NCI-H1436 treated with DMSO at 0.1 percent for 48 hours (cell line): ENCODE data around the gene PSG5.
"Not testable (repeated sequence)": the region's sequence is repeated elsewhere in the genome, so short reads cannot be mapped to it uniquely, and the experiment has no call there.

Experiments used
- DNase-seq: peaks from one replicate; lab custom pipeline; 2025; lab: John Stamatoyannopoulos, UW

Gene PSG5

GRCh38 chr19:43181869-43182771 is 4.2 kb downstream of the PSG5 start:
- not testable (repeated sequence) for DNase-seq

DNA sequence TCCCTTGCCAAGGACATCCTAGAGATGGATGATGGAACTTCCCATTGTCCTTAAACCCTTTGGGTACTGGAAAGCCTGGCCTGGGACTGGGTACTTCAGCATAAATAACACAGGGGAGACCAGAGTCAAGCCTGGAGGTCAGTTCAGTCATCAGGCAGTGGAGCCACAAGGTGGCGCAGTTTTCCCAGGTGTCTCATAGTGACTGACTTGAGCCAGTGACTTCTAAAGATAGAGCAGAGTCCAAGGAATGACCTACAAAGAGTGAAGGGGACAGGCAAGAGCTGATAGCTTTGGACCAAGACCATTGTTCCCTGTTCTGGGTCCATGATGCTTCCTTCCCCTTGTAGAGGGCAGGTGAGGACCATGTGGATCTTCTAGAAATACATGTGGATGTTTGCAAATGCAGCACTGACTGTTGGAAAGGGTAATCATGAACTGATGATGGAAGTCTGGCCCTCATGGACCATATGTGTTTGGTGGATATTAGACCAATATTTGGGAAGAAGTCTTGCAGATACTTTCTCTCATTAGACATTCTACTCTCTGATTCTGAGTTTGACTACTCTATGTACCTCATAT is 6.7 kb downstream of the PSG5 start:
- DNase-seq: not testable (repeated sequence)

DNA sequence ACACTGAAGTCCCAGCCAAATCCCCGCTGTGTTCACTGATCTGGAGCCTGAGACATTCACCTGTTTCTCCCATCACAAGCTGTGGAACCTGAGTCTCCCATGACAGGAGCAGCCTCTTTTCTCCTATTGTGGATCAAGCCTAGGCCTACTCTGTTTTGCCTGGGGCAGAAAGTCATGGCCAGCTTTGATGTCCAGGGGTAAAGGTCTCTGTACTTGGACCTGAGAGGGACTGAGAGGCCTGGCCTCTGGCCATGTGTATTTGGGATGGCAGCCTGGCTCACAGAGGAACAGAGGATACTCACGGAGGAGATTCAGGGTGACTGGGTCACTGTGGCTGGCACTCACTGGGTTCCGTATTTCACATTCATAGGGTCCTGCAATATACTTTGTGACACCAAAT is 7.8 kb downstream of the PSG5 start:
- not testable (repeated sequence) for DNase-seq

GRCh38 chr19:43165906-43166305 is 20.4 kb downstream of the PSG5 start:
- not testable (repeated sequence) for DNase-seq

DNA sequence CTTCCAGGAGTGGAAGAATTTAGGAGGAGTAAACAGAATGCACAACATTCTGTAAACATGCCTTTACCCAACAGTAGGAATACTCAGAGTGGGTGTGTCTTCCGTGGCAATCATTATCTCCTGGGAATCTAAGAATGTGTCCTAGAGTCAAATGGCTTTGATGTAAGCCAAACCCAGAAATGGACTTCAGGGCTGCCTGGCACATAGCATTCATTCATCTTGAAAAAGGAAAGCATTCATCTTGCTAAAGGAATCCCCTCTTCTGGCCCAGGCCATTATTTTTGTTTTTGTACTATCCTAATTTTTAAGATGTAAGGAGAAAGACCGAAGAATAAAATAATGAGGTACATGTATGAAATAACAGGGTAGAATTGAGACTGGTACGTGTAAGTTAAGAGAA is 23.2 kb downstream of the PSG5 start:
- not testable (repeated sequence) for DNase-seq

GRCh38 chr19:43162261-43162660 is 24.1 kb downstream of the PSG5 start:
- not testable (repeated sequence) for DNase-seq

- DNase-seq: no peak
These were observed 34.1 kb downstream of the PSG5 start for GRCh38 chr19:43152214-43152613.

- DNase-seq: not testable (repeated sequence)
These were observed 36.5 kb downstream of the PSG5 start for GRCh38 chr19:43149788-43150187.

- DNase-seq: no peak
These were observed 38.1 kb downstream of the PSG5 start for GRCh38 chr19:43148233-43148632.

DNA sequence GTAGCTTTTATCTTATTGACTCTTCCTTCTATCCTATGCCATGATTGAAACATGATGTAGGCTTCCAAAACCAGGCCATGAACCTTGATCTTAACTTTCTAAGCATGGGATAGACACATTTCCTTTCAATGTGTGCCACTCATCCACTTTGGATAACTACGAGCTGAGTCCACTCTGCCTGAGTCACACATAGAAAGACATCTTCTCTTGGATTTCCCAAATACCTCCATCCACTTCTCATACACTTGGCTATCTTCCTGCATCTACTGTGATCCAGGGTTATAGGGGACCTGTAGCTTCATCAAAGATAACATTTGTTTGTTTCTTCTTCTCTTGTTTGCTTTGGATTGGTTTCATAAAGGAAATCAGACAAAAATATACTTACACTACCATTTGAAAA is 44.6 kb downstream of the PSG5 start:
- not testable (repeated sequence) for DNase-seq

DNA sequence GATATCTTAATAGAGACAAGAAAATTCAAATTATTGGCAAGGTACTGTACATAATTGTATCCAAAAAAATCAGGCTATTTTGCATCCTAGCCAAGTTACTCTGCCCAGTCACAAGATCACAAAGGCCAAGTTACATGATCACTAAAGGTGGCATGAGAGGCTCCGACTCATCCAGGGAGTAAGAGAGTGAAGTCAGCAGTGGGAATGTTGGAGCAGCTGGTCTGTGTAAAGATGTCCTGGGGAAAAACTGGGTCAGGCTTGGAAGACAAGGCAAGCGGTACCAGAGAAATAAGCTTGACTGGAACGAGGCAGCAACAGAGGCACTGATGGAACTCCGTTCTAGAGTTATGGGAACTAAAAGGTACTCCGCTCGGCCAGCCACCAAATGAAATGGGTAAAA is 53.6 kb downstream of the PSG5 start:
- DNase-seq: no peak

DNA sequence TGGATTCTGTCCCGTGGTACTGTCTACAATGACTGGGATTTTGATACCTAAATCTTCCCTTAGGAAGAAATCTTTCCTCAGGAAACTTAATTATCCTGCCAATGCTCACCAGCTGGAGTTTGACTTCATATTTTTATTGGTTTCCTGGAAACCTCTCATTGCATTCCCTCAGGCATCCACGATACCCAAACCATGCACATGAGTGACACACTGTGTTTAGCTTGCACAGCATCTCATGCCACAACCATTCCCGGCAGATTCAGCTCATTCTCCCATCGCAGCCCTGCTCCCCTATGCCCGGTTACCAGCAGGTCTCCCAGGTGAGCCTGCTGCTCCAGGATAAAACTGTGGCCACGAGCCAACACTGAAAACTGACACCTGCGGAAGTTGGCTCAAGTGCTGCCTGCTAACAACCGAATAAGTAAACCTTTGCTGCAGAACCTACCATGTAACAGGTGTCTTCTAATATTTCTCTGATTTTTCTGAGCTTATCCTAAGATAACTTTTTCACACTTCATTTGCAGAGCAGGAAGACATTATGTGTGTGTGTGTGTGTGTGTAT is 55.0 kb downstream of the PSG5 start:
- DNase-seq: not testable (repeated sequence)

- DNase-seq: not testable (repeated sequence)
These were observed 57.1 kb downstream of the PSG5 start for GRCh38 chr19:43129197-43129596.

- DNase-seq: not testable (repeated sequence)
These were observed 59.0 kb downstream of the PSG5 start for GRCh38 chr19:43127336-43127735.

DNA sequence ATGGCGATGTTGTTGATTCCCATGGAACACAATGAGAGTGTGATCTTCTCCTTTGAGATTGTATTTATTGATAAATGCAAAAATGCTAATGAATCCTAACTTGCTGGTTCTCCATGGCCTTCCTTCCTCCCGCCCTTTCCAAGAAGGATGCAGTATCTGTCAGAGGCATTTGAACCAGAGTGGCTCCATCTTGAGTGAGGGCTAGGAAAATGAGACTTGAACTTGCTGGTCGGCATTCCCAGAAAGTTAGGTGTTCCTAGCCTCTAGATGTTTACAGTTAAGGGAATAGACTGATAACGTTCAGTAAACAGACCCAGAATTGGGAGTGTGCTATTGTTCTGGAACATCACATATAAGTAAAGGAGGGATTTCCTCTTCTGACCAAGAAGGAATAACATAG is 59.6 kb downstream of the PSG5 start:
- no peak for DNase-seq

DNA sequence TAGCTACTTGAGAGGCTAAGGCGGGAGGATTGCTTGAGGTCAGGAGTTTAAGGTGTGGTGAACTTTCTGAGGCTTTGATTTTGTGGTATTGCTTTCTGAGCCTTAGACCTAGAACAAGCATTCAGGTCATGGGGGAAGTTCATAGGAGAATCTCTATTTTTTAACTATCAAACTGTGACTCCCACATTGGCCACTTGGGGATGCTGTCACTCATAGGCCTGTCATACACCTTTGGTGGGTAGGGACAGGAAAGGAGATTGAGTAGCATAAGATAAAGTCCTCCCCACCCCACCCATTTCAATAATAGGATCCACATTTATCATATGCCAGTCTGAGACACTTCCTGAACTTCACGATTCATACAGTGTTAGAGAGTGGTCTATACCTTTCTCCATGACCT is 62.0 kb downstream of the PSG5 start:
- DNase-seq: no peak

DNA sequence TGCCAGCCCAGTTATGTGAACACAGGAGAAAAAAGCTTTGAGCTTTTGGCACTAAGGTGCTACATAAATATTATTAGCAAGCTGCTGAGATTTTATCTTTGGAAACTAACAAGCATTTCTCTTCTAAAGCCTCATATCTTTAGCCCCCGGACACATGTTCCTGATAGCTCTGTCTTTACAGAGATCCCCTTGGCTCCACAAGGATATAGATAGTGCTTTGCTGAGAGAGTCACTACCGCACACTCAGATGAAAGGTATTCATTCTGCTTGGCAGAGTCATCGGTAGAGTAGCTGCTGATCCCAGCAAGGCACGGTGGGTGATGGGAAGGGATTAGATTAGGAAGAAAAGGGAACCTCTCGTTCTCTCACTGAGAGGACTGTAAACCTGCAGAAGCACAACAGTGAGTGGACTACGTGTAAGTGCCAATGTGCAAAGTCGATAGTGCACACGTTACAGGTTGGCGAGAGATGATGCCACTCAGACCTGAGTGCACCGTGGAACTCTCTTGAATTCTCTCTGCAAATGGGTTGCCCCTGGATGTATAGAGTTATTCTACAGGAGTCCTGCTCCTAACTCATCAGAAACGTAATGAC is 65.8 kb downstream of the PSG5 start:
- not testable (repeated sequence) for DNase-seq

- DNase-seq: not testable (repeated sequence)
These were observed 66.8 kb downstream of the PSG5 start for GRCh38 chr19:43119526-43119925.
